ENCODE measurements around the gene BIRC5.

The BIRC5 gene

DNA sequence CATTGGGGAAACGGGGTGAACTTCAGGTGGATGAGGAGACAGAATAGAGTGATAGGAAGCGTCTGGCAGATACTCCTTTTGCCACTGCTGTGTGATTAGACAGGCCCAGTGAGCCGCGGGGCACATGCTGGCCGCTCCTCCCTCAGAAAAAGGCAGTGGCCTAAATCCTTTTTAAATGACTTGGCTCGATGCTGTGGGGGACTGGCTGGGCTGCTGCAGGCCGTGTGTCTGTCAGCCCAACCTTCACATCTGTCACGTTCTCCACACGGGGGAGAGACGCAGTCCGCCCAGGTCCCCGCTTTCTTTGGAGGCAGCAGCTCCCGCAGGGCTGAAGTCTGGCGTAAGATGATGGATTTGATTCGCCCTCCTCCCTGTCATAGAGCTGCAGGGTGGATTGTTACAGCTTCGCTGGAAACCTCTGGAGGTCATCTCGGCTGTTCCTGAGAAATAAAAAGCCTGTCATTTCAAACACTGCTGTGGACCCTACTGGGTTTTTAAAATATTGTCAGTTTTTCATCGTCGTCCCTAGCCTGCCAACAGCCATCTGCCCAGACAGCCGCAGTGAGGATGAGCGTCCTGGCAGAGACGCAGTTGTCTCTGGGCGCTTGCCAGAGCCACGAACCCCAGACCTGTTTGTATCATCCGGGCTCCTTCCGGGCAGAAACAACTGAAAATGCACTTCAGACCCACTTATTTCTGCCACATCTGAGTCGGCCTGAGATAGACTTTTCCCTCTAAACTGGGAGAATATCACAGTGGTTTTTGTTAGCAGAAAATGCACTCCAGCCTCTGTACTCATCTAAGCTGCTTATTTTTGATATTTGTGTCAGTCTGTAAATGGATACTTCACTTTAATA lies 10.4 kb downstream of the BIRC5 start:
- no peak overlapping the region for H3K4me3 ChIP-seq (ENCODE audit: low read depth in 1 of 5, low read length in 5 of 5)
- H3K9me3 ChIP-seq (ENCODE audit: control insufficient read depth in 5 of 5, low read length in 5 of 5), result no peaks in the 10 kb centered on the region
- no peaks in the 10 kb centered on the region for H3K36me3 ChIP-seq (ENCODE audit: control insufficient read depth in 5 of 5, insufficient read depth in 5 of 5, low read length in 5 of 5)
- peaks cover 0 to 7% (median 0%) of the 10 kb centered on the region in 5 donors for H3K27me3 ChIP-seq (ENCODE audit: control insufficient read depth in 5 of 5, insufficient read depth in 4 of 5, low read length in 5 of 5)
- H3K9ac ChIP-seq (ENCODE audit: low read length in 5 of 5), result no peak overlapping the region
- H3K4me1 ChIP-seq (ENCODE audit: control insufficient read depth in 5 of 5, insufficient read depth in 5 of 5, low read length in 5 of 5), result peaks cover 0 to 23% (median 4%) of the 10 kb centered on the region in 5 donors
- H3K27ac ChIP-seq (ENCODE audit: low read depth, low read length), result no peak overlapping the region

DNA sequence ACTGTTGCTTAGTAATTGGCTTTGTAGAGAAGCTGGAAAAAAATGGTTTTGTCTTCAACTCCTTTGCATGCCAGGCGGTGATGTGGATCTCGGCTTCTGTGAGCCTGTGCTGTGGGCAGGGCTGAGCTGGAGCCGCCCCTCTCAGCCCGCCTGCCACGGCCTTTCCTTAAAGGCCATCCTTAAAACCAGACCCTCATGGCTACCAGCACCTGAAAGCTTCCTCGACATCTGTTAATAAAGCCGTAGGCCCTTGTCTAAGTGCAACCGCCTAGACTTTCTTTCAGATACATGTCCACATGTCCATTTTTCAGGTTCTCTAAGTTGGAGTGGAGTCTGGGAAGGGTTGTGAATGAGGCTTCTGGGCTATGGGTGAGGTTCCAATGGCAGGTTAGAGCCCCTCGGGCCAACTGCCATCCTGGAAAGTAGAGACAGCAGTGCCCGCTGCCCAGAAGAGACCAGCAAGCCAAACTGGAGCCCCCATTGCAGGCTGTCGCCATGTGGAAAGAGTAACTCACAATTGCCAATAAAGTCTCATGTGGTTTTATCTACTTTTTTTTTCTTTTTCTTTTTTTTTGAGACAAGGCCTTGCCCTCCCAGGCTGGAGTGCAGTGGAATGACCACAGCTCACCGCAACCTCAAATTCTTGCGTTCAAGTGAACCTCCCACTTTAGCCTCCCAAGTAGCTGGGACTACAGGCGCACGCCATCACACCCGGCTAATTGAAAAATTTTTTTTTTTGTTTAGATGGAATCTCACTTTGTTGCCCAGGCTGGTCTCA lies 11.2 kb downstream of the BIRC5 start:
- H3K4me1 ChIP-seq (ENCODE audit: control insufficient read depth in 5 of 5, insufficient read depth in 5 of 5, low read length in 5 of 5), result peaks cover 0 to 23% (median 4%) of the 10 kb centered on the region in 5 donors
- peaks cover 0 to 8% (median under 1%) of the 10 kb centered on the region in 5 donors for H3K27me3 ChIP-seq (ENCODE audit: control insufficient read depth in 5 of 5, insufficient read depth in 4 of 5, low read length in 5 of 5)
- no peaks in the 10 kb centered on the region for H3K36me3 ChIP-seq (ENCODE audit: control insufficient read depth in 5 of 5, insufficient read depth in 5 of 5, low read length in 5 of 5)
- H3K27ac ChIP-seq (ENCODE audit: low read depth, low read length), result no peak overlapping the region
- no peaks in the 10 kb centered on the region for H3K9me3 ChIP-seq (ENCODE audit: control insufficient read depth in 5 of 5, low read length in 5 of 5)
- no peak overlapping the region for H3K9ac ChIP-seq (ENCODE audit: low read length in 5 of 5)
- no peak overlapping the region for H3K4me3 ChIP-seq (ENCODE audit: low read depth in 1 of 5, low read length in 5 of 5)

DNA sequence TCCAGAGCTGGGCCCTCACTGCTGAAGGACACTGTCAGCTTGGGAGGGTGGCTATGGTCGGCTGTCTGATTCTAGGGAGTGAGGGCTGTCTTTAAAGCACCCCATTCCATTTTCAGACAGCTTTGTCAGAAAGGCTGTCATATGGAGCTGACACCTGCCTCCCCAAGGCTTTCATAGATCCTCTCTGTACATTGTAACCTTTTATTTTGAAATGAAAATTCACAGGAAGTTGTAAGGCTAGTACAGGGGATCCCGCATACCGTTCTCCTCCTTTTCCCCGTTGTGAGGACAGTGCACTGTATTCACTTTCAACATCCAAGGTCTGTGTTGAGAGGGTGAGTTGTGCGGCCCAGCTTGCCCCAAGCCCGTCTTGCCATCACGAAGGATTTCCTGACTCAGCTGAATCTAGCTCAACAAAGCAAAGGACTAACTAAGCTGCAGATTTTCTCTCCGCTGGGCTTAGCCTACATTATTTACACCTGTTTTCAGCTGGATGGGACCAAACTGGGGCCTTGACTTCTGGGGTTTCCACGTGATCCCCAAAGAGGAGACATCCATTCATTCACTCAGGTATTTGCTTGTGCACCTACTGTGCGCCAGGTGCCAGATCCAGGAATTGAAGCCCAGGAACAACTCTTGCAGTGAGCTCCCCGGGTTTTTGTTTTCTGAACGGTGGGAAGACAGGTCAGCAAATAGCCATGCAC lies 12.2 kb downstream of the BIRC5 start:
- H3K27ac ChIP-seq (ENCODE audit: low read depth, low read length), result no peak overlapping the region
- H3K27me3 ChIP-seq (ENCODE audit: control insufficient read depth in 5 of 5, insufficient read depth in 4 of 5, low read length in 5 of 5), result peaks cover 8 to 17% (median 10%) of the 10 kb centered on the region in 5 donors
- H3K36me3 ChIP-seq (ENCODE audit: control insufficient read depth in 5 of 5, insufficient read depth in 5 of 5, low read length in 5 of 5), result no peaks in the 10 kb centered on the region
- H3K9ac ChIP-seq (ENCODE audit: low read length in 5 of 5), result no peak overlapping the region
- no peaks in the 10 kb centered on the region for H3K9me3 ChIP-seq (ENCODE audit: control insufficient read depth in 5 of 5, low read length in 5 of 5)
- H3K4me1 ChIP-seq (ENCODE audit: control insufficient read depth in 5 of 5, insufficient read depth in 5 of 5, low read length in 5 of 5), result peaks cover 0 to 23% (median 4%) of the 10 kb centered on the region in 5 donors
- H3K4me3 ChIP-seq (ENCODE audit: low read depth in 1 of 5, low read length in 5 of 5), result no peak overlapping the region

DNA sequence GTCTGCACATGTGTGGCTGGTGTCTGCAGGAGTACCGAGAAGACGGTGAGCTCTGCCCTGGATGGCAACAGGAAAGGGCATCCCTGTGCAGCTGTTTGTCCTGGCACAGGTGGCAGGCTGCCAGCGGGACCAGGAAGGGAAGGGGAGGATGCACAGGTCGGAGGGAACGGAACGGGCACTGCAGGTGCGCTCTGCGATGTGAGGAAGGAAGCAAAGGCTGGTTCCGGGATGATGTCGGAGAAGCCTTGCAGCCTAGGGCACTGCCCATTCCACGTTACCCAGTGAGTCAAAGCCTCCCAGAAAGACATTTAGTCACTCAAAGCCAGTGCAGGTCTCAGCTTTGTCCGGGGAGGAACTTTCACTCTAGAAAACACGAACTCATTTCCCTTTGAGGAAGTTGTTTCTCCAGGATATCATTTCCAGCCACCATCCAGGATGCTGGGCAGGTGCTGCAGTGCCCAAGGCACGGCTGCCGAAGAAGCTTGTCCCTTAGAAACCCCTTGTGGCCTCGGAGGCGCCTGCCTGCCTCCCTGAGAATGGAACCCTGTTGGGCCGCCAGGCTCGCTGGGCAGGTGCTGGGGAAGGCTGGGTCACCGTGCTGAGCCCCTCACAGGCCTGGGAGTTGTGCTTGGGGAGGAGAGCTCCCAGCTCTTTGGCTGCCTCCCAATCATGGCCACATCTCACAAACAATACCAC lies 12.9 kb downstream of the BIRC5 start:
- no peak overlapping the region for H3K9ac ChIP-seq (ENCODE audit: low read length in 5 of 5)
- H3K27me3 ChIP-seq (ENCODE audit: control insufficient read depth in 5 of 5, insufficient read depth in 4 of 5, low read length in 5 of 5), result peaks cover 12 to 21% (median 15%) of the 10 kb centered on the region in 5 donors
- peaks cover 3 to 25% (median 4%) of the 10 kb centered on the region in 5 donors for H3K4me1 ChIP-seq (ENCODE audit: control insufficient read depth in 5 of 5, insufficient read depth in 5 of 5, low read length in 5 of 5)
- no peak overlapping the region for H3K27ac ChIP-seq (ENCODE audit: low read depth, low read length)
- no peaks in the 10 kb centered on the region for H3K9me3 ChIP-seq (ENCODE audit: control insufficient read depth in 5 of 5, low read length in 5 of 5)
- H3K36me3 ChIP-seq (ENCODE audit: control insufficient read depth in 5 of 5, insufficient read depth in 5 of 5, low read length in 5 of 5), result no peaks in the 10 kb centered on the region
- peak overlapping the region in 1 of 5 donors; percentile 26 for H3K4me3 ChIP-seq (ENCODE audit: low read depth in 1 of 5, low read length in 5 of 5)

DNA sequence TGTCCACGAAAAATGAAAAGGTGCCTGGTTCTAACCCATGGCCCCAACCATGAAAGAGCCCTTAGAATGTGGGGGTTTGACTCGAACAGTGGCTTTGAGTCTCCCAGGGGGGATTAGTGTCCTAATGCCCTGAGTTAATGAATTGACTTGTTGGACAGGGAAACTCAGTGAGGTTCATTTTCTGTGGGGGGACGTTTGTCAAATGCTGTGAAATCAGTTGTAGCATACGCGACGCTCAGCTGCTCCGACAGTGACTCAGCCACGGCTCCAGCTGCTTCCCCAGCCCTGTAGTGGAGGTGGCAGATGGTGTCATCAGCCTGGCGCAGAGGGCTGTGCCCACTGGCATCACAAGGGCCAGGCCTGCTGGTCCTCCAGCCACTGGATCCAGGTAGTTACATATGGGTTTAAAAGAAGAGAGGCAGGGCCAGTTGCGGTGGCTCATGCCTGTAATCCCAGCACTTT lies 13.4 kb downstream of the BIRC5 start:
- H3K36me3 ChIP-seq (ENCODE audit: control insufficient read depth in 5 of 5, insufficient read depth in 5 of 5, low read length in 5 of 5), result no peaks in the 10 kb centered on the region
- H3K9ac ChIP-seq (ENCODE audit: low read length in 5 of 5), result no peak overlapping the region
- H3K27me3 ChIP-seq (ENCODE audit: control insufficient read depth in 5 of 5, insufficient read depth in 4 of 5, low read length in 5 of 5), result peaks cover 17 to 27% (median 21%) of the 10 kb centered on the region in 5 donors
- no peaks in the 10 kb centered on the region for H3K9me3 ChIP-seq (ENCODE audit: control insufficient read depth in 5 of 5, low read length in 5 of 5)
- no peak overlapping the region for H3K4me3 ChIP-seq (ENCODE audit: low read depth in 1 of 5, low read length in 5 of 5)
- H3K4me1 ChIP-seq (ENCODE audit: control insufficient read depth in 5 of 5, insufficient read depth in 5 of 5, low read length in 5 of 5), result peaks cover 3 to 25% (median 6%) of the 10 kb centered on the region in 5 donors
- H3K27ac ChIP-seq (ENCODE audit: low read depth, low read length), result no peak overlapping the region

DNA sequence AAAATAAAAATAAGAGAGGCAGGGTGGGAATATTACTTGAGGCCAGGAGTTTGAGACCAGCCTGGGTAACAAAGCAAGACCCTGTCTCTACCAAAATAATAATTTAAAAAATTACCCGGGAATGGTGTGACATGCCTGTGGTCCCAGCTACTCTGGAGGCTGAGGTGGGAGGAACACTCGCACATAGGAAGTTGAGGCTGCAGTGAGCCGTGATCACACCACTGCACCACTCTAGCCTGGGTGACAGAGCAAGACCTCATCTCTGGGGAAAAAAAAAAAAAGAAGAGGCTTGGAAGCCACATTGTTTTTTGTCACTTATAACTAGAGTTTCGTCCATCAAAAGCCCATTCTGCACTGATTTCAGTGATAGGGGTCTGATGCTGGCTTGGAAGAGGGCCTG lies 14.1 kb downstream of the BIRC5 start:
- H3K27me3 ChIP-seq (ENCODE audit: control insufficient read depth in 5 of 5, insufficient read depth in 4 of 5, low read length in 5 of 5), result peaks cover 19 to 33% (median 27%) of the 10 kb centered on the region in 5 donors
- H3K36me3 ChIP-seq (ENCODE audit: control insufficient read depth in 5 of 5, insufficient read depth in 5 of 5, low read length in 5 of 5), result no peaks in the 10 kb centered on the region
- H3K4me1 ChIP-seq (ENCODE audit: control insufficient read depth in 5 of 5, insufficient read depth in 5 of 5, low read length in 5 of 5), result peaks cover 3 to 19% (median 6%) of the 10 kb centered on the region in 5 donors

DNA sequence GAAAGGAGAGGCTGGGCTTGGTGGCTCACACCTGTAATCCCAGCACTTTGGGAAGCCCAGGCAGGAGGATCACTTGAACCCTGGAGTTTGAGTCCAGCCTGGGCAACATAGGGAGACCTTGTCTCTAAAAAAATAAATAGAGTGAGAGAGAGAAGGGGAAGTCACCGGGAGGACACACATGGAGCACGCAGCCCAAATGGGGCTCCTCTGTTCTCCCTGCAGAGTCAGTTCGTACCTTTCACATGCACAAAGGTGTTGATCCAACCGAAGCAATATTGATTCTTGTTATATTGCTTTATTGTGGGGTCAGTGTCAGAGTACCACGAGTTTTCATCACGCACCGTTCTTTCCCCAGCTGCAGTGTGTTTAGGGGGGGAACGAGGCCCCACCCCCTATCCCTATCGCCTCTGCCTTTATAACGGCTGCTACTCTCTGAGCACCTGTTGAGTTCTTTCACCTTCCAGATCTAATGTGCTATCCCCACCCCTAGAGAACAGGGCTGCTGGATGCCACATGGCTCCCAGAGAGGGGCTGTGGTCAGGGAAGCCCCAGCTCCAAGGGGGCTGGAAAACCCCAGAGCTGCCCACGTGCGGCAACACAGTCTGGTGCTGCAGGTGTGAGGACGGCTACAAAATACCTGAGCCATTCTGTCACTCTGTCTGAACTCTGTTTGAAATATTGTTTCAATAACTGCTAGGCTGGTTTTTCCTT lies 16.4 kb downstream of the BIRC5 start:
- no peak overlapping the region for H3K27ac ChIP-seq (ENCODE audit: low read depth, low read length)
- H3K4me1 ChIP-seq (ENCODE audit: control insufficient read depth in 5 of 5, insufficient read depth in 5 of 5, low read length in 5 of 5), result peaks cover 3 to 24% (median 6%) of the 10 kb centered on the region in 5 donors
- H3K27me3 ChIP-seq (ENCODE audit: control insufficient read depth in 5 of 5, insufficient read depth in 4 of 5, low read length in 5 of 5), result peaks cover 19 to 38% (median 27%) of the 10 kb centered on the region in 5 donors
- H3K4me3 ChIP-seq (ENCODE audit: low read depth in 1 of 5, low read length in 5 of 5), result no peak overlapping the region
- H3K36me3 ChIP-seq (ENCODE audit: control insufficient read depth in 5 of 5, insufficient read depth in 5 of 5, low read length in 5 of 5), result no peaks in the 10 kb centered on the region
- no peak overlapping the region for H3K9ac ChIP-seq (ENCODE audit: low read length in 5 of 5)
- no peaks in the 10 kb centered on the region for H3K9me3 ChIP-seq (ENCODE audit: control insufficient read depth in 5 of 5, low read length in 5 of 5)

More for the DNA sequence above, 14.1 kb downstream of the BIRC5 start:
- Histone ChIP-seq H3K9me3 (ENCODE audit: control insufficient read depth in 5 of 5, low read length in 5 of 5) (no peaks in the 10 kb centered on the region), H3K4me3 (ENCODE audit: low read depth in 1 of 5, low read length in 5 of 5) (no peak overlapping the region), H3K9ac (ENCODE audit: low read length in 5 of 5) (no peak overlapping the region), H3K27ac (ENCODE audit: low read depth, low read length) (no peak overlapping the region)

DNA sequence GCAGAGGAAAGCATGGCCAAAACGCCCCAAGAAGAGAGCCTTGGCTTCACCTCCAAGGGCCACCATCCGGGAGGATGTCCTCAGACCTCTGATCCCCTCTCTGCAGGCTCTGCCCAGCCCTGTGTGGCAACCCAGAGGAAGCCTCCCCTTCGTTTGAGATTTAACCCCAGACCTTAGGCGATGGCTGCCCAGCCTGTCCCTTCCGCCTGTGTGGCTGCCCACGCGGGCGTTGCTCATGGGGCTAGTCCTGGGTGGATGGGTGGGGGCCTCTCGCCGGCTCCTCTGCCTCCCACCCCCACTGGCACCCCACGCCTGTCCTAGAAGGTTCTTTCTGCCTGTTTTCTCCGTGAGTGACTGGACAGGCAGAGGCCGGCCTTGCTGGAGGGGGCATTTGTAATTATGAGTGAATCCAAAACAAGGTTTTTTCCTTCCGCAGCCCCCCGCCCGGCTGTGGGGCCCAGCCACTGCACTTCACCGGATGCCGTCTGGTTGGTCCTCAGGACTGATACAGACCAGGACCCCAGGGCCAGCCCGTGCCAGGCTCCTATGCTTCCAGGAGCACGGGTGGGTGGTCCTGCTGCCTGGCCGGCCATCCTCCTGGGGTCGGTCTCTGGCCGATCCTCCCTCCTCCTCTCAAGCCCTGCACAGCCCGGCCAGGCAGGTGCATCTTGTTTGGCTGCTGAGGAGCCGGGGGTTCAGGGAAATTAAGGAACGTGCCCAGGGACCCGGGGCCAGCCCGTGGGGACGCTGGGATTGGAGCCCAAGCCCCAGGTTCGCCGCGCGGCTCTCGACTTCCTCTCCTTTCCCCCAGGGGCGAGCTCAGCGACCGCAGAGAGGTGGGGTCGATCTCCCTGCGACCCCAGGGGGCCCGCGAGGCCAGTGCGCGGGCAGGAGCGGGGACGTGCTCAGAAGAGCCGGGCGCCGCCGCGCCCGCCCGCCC lies 17.2 kb downstream of the BIRC5 start, which contains the start of gene TMEM235:
Gene TMEM235, plus strand, starts transcription at position 636 of the 940 bp plus-strand sequence. CDS start 393 bp downstream, outside the sequence.
- peaks cover 3 to 24% (median 6%) of the 10 kb centered on the region in 5 donors for H3K4me1 ChIP-seq (ENCODE audit: control insufficient read depth in 5 of 5, insufficient read depth in 5 of 5, low read length in 5 of 5)
- H3K36me3 ChIP-seq (ENCODE audit: control insufficient read depth in 5 of 5, insufficient read depth in 5 of 5, low read length in 5 of 5), result no peaks in the 10 kb centered on the region
- no peak within 1 kb of the TSS for H3K9ac ChIP-seq (ENCODE audit: low read length in 5 of 5)
- H3K27me3 ChIP-seq (ENCODE audit: control insufficient read depth in 5 of 5, insufficient read depth in 4 of 5, low read length in 5 of 5), result peaks cover 19 to 38% (median 27%) of the 10 kb centered on the region in 5 donors
- H3K27ac ChIP-seq (ENCODE audit: low read depth, low read length), result no peak within 1 kb of the TSS
- H3K4me3 ChIP-seq (ENCODE audit: low read depth in 1 of 5, low read length in 5 of 5), result no peak within 1 kb of the TSS
- no peaks in the 10 kb centered on the region for H3K9me3 ChIP-seq (ENCODE audit: control insufficient read depth in 5 of 5, low read length in 5 of 5)
